A549 treated with CORT108297 at 1 μM for 4 hours (cell line): Measurements from ENCODE around the gene DHX30. TPM values are rescaled to one million over a fixed set of nuclear protein-coding genes. Genes with fewer than 3 reads are reported as not detected.

ENCODE experiments used
- total RNA-seq: library from RNA; stranded (reverse); fragments of 200-300 nt; extraction: Qiagen RNA extraction; gene quantifications from 5 replicates; pipeline ENCODE4 v1.2.3, GENCODE V29; 2022

Gene DHX30
- 37.6 to 49.4 TPM (median 48.0 TPM) in 5 replicates for total RNA-seq

GRCh38 chr3:47802734-47803479 lies at the start of gene DHX30:
Gene DHX30, plus strand, starts transcription at chr3:47803138. Its CDS starts 7,546 bp downstream, at chr3:47810684.

GRCh38 chr3:47781685-47782445 lies 21.1 kb upstream of the DHX30 start, which contains the start of gene SMARCC1:
Gene SMARCC1, minus strand, starts transcription at chr3:47781893. Its CDS starts 96 bp downstream, at chr3:47781797.

Other genes with a start within 250 kb of the DHX30 start
- 0.68 to 1.4 TPM (median 0.98 TPM) in 5 replicates for gene CSPG5, start 224.3 kb upstream of the DHX30 start, total RNA-seq
- 21.7 to 28.1 TPM (median 26.2 TPM) in 5 replicates for gene SMARCC1, start 21.2 kb upstream of the DHX30 start, total RNA-seq
- 94.1 to 109 TPM (median 105 TPM) in 5 replicates for gene MAP4, start 213.3 kb downstream of the DHX30 start, total RNA-seq